ENCODE measurements around the gene TMC6.

Gene TMC6

GRCh38 chr17:78132767-78133178 is 4.2 kb upstream of the TMC6 start:
- Histone ChIP-seq H3K27me3 (ENCODE audit: control insufficient read depth in 3 of 3, insufficient read depth in 3 of 3, low read depth in 1 of 3, low read length in 3 of 3) (peaks cover 6 to 55% (median 26%) of the 10 kb centered on the region in 3 experiments), H3K9me3 (replicated peaks in 1 of 2; ENCODE audit: control insufficient read depth in 2 of 2, insufficient read depth in 1 of 2, low read depth in 1 of 2, low read length in 2 of 2) (peaks cover 0 to 4% of the 10 kb centered on the region in 2 donors), H4K8ac (ENCODE audit: low read depth, low read length) (no peak overlapping the region), H2BK15ac (ENCODE audit: low read length) (peak overlapping the region; percentile 75), H3K14ac (ENCODE audit: low read length) (peak overlapping the region; percentile 25), H2AFZ (ENCODE audit: low read length) (no peak overlapping the region), H3K4ac (ENCODE audit: low read length) (no peak overlapping the region), H2AK5ac (ENCODE audit: low read depth, low read length) (peak overlapping the region; percentile 53), H3K4me2 (ENCODE audit: insufficient read depth, low read length, poor library complexity, severe bottlenecking) (no peak overlapping the region), H3K9ac (ENCODE audit: low read depth, low read length, poor library complexity) (no peak overlapping the region), H3K18ac (ENCODE audit: low read length) (peak overlapping the region; percentile 6), H3K36me3 (replicated peaks in 1 of 2; ENCODE audit: control insufficient read depth in 2 of 2, insufficient read depth in 2 of 2, low read length in 2 of 2) (no peaks in the 10 kb centered on the region), H3K4me1 (ENCODE audit: control insufficient read depth in 2 of 2, insufficient read depth in 1 of 2, low read depth in 1 of 2, low read length in 2 of 2) (peaks cover 7 to 17% of the 10 kb centered on the region in 2 donors), H3K27ac (replicated peaks; ENCODE audit: low read length) (no peak overlapping the region), H2BK12ac (ENCODE audit: low read length) (no peak overlapping the region), H3K4me3 (ENCODE audit: low read length in 2 of 2) (no peak overlapping the region), H3K23ac (ENCODE audit: low read depth, low read length, poor library complexity) (no peak overlapping the region), H2BK120ac (ENCODE audit: low read depth, low read length) (no peak overlapping the region), H3K79me1 (ENCODE audit: low read depth, low read length) (peaks cover 6% of the 10 kb centered on the region), H4K91ac (ENCODE audit: low read depth, low read length, poor library complexity) (no peak overlapping the region), H2BK5ac (ENCODE audit: low read length) (peak overlapping the region; percentile 29)
- no CpG with 5 or more reads among the region's 9 CpGs for WGBS, 2 donors (ENCODE audit: extremely low coverage in 2 of 2, insufficient read length in 2 of 2, insufficient replicate concordance in 1 of 2)
- DNase-seq (ENCODE audit: low spot score): no peak

- H3K79me1 ChIP-seq (ENCODE audit: low read depth, low read length): peaks cover 6% of the 10 kb centered on the region
- H3K4me1 ChIP-seq (ENCODE audit: control insufficient read depth in 2 of 2, insufficient read depth in 1 of 2, low read depth in 1 of 2, low read length in 2 of 2): peaks cover 12 to 22% of the 10 kb centered on the region in 2 donors
- DNase-seq (ENCODE audit: low spot score): no peak
- peak overlapping the region; percentile 53 for H2AK5ac ChIP-seq (ENCODE audit: low read depth, low read length)
- H4K8ac ChIP-seq (ENCODE audit: low read depth, low read length): peak overlapping the region; percentile 17
- no peaks in the 10 kb centered on the region for H3K36me3 ChIP-seq (replicated peaks in 1 of 2; ENCODE audit: control insufficient read depth in 2 of 2, insufficient read depth in 2 of 2, low read length in 2 of 2)
- H3K27me3 ChIP-seq (ENCODE audit: control insufficient read depth in 3 of 3, insufficient read depth in 3 of 3, low read depth in 1 of 3, low read length in 3 of 3): peaks cover 6 to 57% (median 26%) of the 10 kb centered on the region in 3 experiments
- H2BK15ac ChIP-seq (ENCODE audit: low read length): peak overlapping the region; percentile 75
- no peak overlapping the region for H3K4ac ChIP-seq (ENCODE audit: low read length)
- peak overlapping the region; percentile 29 for H2BK5ac ChIP-seq (ENCODE audit: low read length)
- H2BK12ac ChIP-seq (ENCODE audit: low read length): peak overlapping the region; percentile 22
- peak overlapping the region; percentile 90 for H3K18ac ChIP-seq (ENCODE audit: low read length)
- H2AFZ ChIP-seq (ENCODE audit: low read length): no peak overlapping the region
- H3K4me3 ChIP-seq (ENCODE audit: low read length in 2 of 2): peak overlapping the region in 1 of 2 donors; percentile 6
- H4K91ac ChIP-seq (ENCODE audit: low read depth, low read length, poor library complexity): no peak overlapping the region
- peak overlapping the region; percentile 49 for H3K4me2 ChIP-seq (ENCODE audit: insufficient read depth, low read length, poor library complexity, severe bottlenecking)
- H3K9ac ChIP-seq (ENCODE audit: low read depth, low read length, poor library complexity): peak overlapping the region; percentile 44
- peak overlapping the region; percentile 94 for H3K14ac ChIP-seq (ENCODE audit: low read length)
- no CpG with 5 or more reads among the region's 38 CpGs for WGBS, 2 donors (ENCODE audit: extremely low coverage in 2 of 2, insufficient read length in 2 of 2, insufficient replicate concordance in 1 of 2)
- H3K27ac ChIP-seq (replicated peaks; ENCODE audit: low read length): no peak overlapping the region
- peak overlapping the region; percentile 80 for H3K23ac ChIP-seq (ENCODE audit: low read depth, low read length, poor library complexity)
- peaks cover 0 to 4% of the 10 kb centered on the region in 2 donors for H3K9me3 ChIP-seq (replicated peaks in 1 of 2; ENCODE audit: control insufficient read depth in 2 of 2, insufficient read depth in 1 of 2, low read depth in 1 of 2, low read length in 2 of 2)
- no peak overlapping the region for H2BK120ac ChIP-seq (ENCODE audit: low read depth, low read length)
Measured at GRCh38 chr17:78132084-78132676, 3.6 kb upstream of the TMC6 start.

- Histone ChIP-seq H2BK5ac (ENCODE audit: low read length) (no peak overlapping the region), H2AFZ (ENCODE audit: low read length) (no peak overlapping the region), H3K4me3 (ENCODE audit: low read length in 2 of 2) (no peak overlapping the region), H3K23ac (ENCODE audit: low read depth, low read length, poor library complexity) (peak overlapping the region; percentile 53), H3K9me3 (replicated peaks in 1 of 2; ENCODE audit: control insufficient read depth in 2 of 2, insufficient read depth in 1 of 2, low read depth in 1 of 2, low read length in 2 of 2) (peaks cover 0 to 4% of the 10 kb centered on the region in 2 donors), H3K27me3 (ENCODE audit: control insufficient read depth in 3 of 3, insufficient read depth in 3 of 3, low read depth in 1 of 3, low read length in 3 of 3) (peaks cover 6 to 57% (median 26%) of the 10 kb centered on the region in 3 experiments), H3K4me2 (ENCODE audit: insufficient read depth, low read length, poor library complexity, severe bottlenecking) (peak overlapping the region; percentile 49), H3K9ac (ENCODE audit: low read depth, low read length, poor library complexity) (no peak overlapping the region), H3K14ac (ENCODE audit: low read length) (peak overlapping the region; percentile 71), H2BK15ac (ENCODE audit: low read length) (peak overlapping the region; percentile 75), H3K4ac (ENCODE audit: low read length) (no peak overlapping the region), H2BK12ac (ENCODE audit: low read length) (peak overlapping the region; percentile 36), H2AK5ac (ENCODE audit: low read depth, low read length) (peak overlapping the region; percentile 84), H3K79me1 (ENCODE audit: low read depth, low read length) (peaks cover 6% of the 10 kb centered on the region), H2BK120ac (ENCODE audit: low read depth, low read length) (no peak overlapping the region), H3K18ac (ENCODE audit: low read length) (peak overlapping the region; percentile 87), H3K36me3 (replicated peaks in 1 of 2; ENCODE audit: control insufficient read depth in 2 of 2, insufficient read depth in 2 of 2, low read length in 2 of 2) (no peaks in the 10 kb centered on the region), H4K8ac (ENCODE audit: low read depth, low read length) (no peak overlapping the region), H3K4me1 (ENCODE audit: control insufficient read depth in 2 of 2, insufficient read depth in 1 of 2, low read depth in 1 of 2, low read length in 2 of 2) (peaks cover 16 to 28% of the 10 kb centered on the region in 2 donors), H4K91ac (ENCODE audit: low read depth, low read length, poor library complexity) (no peak overlapping the region), H3K27ac (replicated peaks; ENCODE audit: low read length) (no peak overlapping the region)
- no peak for DNase-seq (ENCODE audit: low spot score)
- no CpG with 5 or more reads among the region's 74 CpGs for WGBS, 2 donors (ENCODE audit: extremely low coverage in 2 of 2, insufficient read length in 2 of 2, insufficient replicate concordance in 1 of 2)
Measured at GRCh38 chr17:78131172-78132083, 2.9 kb upstream of the TMC6 start.
